ENCODE results near the gene DAND5. TPM values are rescaled to one million over a fixed set of nuclear protein-coding genes. Genes with fewer than 3 reads are reported as not detected.

Gene DAND5
- polyA plus RNA-seq, 2 of the 4 experiments (the other 2 are of a cell fraction) = 0.12 to 0.21 TPM

GRCh38 chr19:12997967-12998940, 28.9 kb downstream of the DAND5 start (continued):
- TF ChIP-seq BHLHE40 (IDR thresholded peaks at IDR 0.05; ENCODE audit: low read depth, low read length) = no peak
- no peak for TF ChIP-seq CHD4 (IDR thresholded peaks at IDR 0.05; ENCODE audit: borderline replicate concordance)

DNA sequence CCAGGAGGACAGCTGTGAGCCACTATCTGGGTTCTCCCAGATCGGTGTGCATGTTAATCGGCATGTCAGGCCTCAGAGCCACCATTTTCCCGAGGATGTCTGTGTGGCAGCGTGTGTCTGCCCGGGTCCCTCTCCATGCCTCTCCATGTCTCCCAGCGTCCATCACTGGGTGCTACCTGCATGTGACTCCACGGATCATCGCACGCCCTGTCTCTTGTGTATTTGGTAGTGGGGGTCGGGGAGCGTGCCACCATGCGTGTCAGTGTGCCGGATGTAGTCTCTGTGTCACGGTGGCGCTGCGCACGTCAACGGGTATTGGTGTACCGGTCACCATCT, 31.8 kb downstream of the DAND5 start:
- FAIRE-seq = no peak

GRCh38 chr19:13001502-13002165, 32.3 kb downstream of the DAND5 start:
- no peak overlapping the region for H3K27ac ChIP-seq
- POLR2A ChIA-PET = no interaction called here
- no peak for ATAC-seq

More for the DNA sequence above, 31.8 kb downstream of the DAND5 start:
- Histone ChIP-seq H3K4me3 (no peak overlapping the region), H3K9me3 (no peaks in the 10 kb centered on the region), H3K27ac (no peak overlapping the region), H3K4me2 (no peak overlapping the region), H3K4me1 (no peaks in the 10 kb centered on the region)
- 91% methylated on average over 19 of the region's 19 CpGs for WGBS (ENCODE audit: missing lambda C conversion rate)
- ATAC-seq = no peak
- ChIA-PET POLR2A (no interaction called here), CTCF (interaction anchor here (1.2 to 2.2 kb wide), 3 partner anchors 17 to 93 kb away, joined by 3 to 11 read pairs (median 8); no protein-coding TSS in a partner anchor)
- no peak for DNase-seq (ENCODE audit: low read depth in 1 of 2, low spot score in 1 of 2)
- TF ChIP-seq HES2 (IDR thresholded peaks at IDR 0.05) (no peak), RAD21 (conservative IDR thresholded peaks at IDR 0.05 in 1 of 2, IDR thresholded peaks at IDR 0.05 in 1 of 2) (no peak), JUN (IDR thresholded peaks at IDR 0.05) (no peak), POLR2A (IDR thresholded peaks at IDR 0.05; ENCODE audit: low read length) (no peak), MAZ (IDR thresholded peaks at IDR 0.05; ENCODE audit: borderline replicate concordance, low read depth, low read length) (no peak), SREBF2 (IDR thresholded peaks at IDR 0.05) (no peak), CBX8 (IDR thresholded peaks at IDR 0.05) (no peak), BHLHE40 (IDR thresholded peaks at IDR 0.05; ENCODE audit: low read depth, low read length) (no peak), ZC3H11A (IDR thresholded peaks at IDR 0.05) (no peak), FOXS1 (CRISPR knock-in tag; IDR thresholded peaks at IDR 0.05) (no peak), ESRRA (IDR thresholded peaks at IDR 0.05; ENCODE audit: borderline replicate concordance, low read length) (no peak), RCOR1 (IDR thresholded peaks at IDR 0.05; ENCODE audit: low read depth, low read length) (no peak)
- TF ChIP-seq, protein P1, sequence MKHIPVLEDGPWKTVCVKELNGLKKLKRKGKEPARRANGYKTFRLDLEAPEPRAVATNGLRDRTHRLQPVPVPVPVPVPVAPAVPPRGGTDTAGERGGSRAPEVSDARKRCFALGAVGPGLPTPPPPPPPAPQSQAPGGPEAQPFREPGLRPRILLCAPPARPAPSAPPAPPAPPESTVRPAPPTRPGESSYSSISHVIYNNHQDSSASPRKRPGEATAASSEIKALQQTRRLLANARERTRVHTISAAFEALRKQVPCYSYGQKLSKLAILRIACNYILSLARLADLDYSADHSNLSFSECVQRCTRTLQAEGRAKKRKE (CRISPR knock-in tag; IDR thresholded peaks at IDR 0.05; ENCODE audit: low read depth) = no peak
- TF ChIP-seq, protein P2, sequence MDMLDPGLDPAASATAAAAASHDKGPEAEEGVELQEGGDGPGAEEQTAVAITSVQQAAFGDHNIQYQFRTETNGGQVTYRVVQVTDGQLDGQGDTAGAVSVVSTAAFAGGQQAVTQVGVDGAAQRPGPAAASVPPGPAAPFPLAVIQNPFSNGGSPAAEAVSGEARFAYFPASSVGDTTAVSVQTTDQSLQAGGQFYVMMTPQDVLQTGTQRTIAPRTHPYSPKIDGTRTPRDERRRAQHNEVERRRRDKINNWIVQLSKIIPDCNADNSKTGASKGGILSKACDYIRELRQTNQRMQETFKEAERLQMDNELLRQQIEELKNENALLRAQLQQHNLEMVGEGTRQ (IDR thresholded peaks at IDR 0.05) = no peak
- TF ChIP-seq, protein P3, sequence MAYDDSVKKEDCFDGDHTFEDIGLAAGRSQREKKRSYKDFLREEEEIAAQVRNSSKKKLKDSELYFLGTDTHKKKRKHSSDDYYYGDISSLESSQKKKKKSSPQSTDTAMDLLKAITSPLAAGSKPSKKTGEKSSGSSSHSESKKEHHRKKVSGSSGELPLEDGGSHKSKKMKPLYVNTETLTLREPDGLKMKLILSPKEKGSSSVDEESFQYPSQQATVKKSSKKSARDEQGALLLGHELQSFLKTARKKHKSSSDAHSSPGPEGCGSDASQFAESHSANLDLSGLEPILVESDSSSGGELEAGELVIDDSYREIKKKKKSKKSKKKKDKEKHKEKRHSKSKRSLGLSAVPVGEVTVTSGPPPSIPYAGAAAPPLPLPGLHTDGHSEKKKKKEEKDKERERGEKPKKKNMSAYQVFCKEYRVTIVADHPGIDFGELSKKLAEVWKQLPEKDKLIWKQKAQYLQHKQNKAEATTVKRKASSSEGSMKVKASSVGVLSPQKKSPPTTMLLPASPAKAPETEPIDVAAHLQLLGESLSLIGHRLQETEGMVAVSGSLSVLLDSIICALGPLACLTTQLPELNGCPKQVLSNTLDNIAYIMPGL (CRISPR knock-in tag; IDR thresholded peaks at IDR 0.05; ENCODE audit: borderline replicate concordance) = no peak

More at GRCh38 chr19:13001502-13002165, 32.3 kb downstream of the DAND5 start:
- H3K4me3 ChIP-seq = no peak overlapping the region
- no peaks in the 10 kb centered on the region for H3K4me1 ChIP-seq
- TF ChIP-seq BHLHE40 (IDR thresholded peaks at IDR 0.05; ENCODE audit: low read depth, low read length) (no peak), ZNF302 (CRISPR knock-in tag; IDR thresholded peaks at IDR 0.05) (no peak), SMC3 (IDR thresholded peaks at IDR 0.05) (no peak), PHF8 (IDR thresholded peaks at IDR 0.05; ENCODE audit: borderline replicate concordance, low read depth) (no peak), SREBF2 (IDR thresholded peaks at IDR 0.05) (no peak), CEBPB (IDR thresholded peaks at IDR 0.05) (no peak), GATA3 (IDR thresholded peaks at IDR 0.05; ENCODE audit: borderline replicate concordance) (no peak), POLR2A (IDR thresholded peaks at IDR 0.05; ENCODE audit: low read length) (no peak), JUN (IDR thresholded peaks at IDR 0.05) (no peak), FOSB (CRISPR knock-in tag; IDR thresholded peaks at IDR 0.05) (no peak), ZC3H11A (IDR thresholded peaks at IDR 0.05) (no peak), EHF (CRISPR knock-in tag; IDR thresholded peaks at IDR 0.05) (no peak), FOSL2 (IDR thresholded peaks at IDR 0.05) (no peak), FOSL2 (CRISPR knock-in tag; IDR thresholded peaks at IDR 0.05) (no peak), HDAC2 (IDR thresholded peaks at IDR 0.05) (no peak), HOXB5 (CRISPR knock-in tag; IDR thresholded peaks at IDR 0.05) (no peak), ZSCAN20 (CRISPR knock-in tag; IDR thresholded peaks at IDR 0.05) (no peak)
- TF ChIP-seq, protein P3 (CRISPR knock-in tag; IDR thresholded peaks at IDR 0.05; ENCODE audit: borderline replicate concordance) = no peak
- WGBS (ENCODE audit: missing lambda C conversion rate) = 89% methylated on average over 21 of the region's 41 CpGs
- no peak overlapping the region for H3K4me2 ChIP-seq
- FAIRE-seq = no peak
- DNase-seq (ENCODE audit: low read depth in 1 of 2, low spot score in 1 of 2) = no peak
- no peaks in the 10 kb centered on the region for H3K9me3 ChIP-seq
- CTCF ChIA-PET = interaction anchor here (0.7 to 1.4 kb wide), 6 partner anchors 9 to 92 kb away, joined by 3 to 5 read pairs (median 4); no protein-coding TSS in a partner anchor

Data from A549 (cell line).